Esophagus muscularis mucosa (tissue), 4 donors: ENCODE results near the gene DNER.

ENCODE experiments used
- EP300 ChIP-seq: sonication (generic); formaldehyde crosslinking; IDR thresholded peaks from one replicate; pipeline ENCODE4 v1.6.1; 2017; ENCODE audit warnings: antibody characterized with exemption
- POLR2A ChIP-seq: fragments of 450-650 bp; IDR thresholded peaks from one replicate; pipeline ENCODE4 v1.6.1; 2017; ENCODE audit warnings: antibody characterized with exemption, moderate library complexity, mild to moderate bottlenecking, low read depth
- POLR2AphosphoS5 ChIP-seq, 2 donors: sonication (generic); formaldehyde crosslinking; IDR thresholded peaks; one replicate each; pipeline ENCODE4 v1.6.1; 2017; ENCODE audit warnings: antibody characterized with exemption in 2 of 2
- TF ChIP-seq, protein P1 (sequence below), 3 experiments: fragments of 200-600 bp in 2 of 3; fragments of 450-650 bp in 1 of 3; sonication (generic) in 2 of 3; IDR thresholded peaks; one replicate each; pipeline ENCODE4 v1.5.1; 2017 to 2019; ENCODE audit warnings: antibody characterized with exemption in 3 of 3, mild to moderate bottlenecking in 2 of 3, moderate library complexity in 1 of 3

DNA sequence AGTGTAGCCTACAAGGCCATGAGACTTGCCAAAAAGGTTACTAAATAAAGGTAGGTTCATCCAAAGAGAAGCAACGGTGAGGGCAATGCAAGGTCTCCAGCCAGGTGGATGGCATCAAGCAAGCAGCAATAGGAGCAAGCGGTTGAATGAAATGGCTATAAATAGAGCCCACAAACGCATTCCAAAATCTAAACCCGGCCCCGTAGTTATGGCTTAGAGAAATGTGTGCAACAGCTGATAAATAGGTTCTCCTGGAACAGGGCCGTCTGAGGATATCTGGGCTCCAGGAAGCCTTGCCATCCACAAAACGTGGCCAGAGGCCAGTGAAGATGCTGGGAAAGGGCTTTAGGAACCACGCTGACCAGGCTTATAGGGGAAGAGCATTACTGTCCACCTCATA is 297.2 kb downstream of the DNER start:
- TF ChIP-seq, protein P1, sequence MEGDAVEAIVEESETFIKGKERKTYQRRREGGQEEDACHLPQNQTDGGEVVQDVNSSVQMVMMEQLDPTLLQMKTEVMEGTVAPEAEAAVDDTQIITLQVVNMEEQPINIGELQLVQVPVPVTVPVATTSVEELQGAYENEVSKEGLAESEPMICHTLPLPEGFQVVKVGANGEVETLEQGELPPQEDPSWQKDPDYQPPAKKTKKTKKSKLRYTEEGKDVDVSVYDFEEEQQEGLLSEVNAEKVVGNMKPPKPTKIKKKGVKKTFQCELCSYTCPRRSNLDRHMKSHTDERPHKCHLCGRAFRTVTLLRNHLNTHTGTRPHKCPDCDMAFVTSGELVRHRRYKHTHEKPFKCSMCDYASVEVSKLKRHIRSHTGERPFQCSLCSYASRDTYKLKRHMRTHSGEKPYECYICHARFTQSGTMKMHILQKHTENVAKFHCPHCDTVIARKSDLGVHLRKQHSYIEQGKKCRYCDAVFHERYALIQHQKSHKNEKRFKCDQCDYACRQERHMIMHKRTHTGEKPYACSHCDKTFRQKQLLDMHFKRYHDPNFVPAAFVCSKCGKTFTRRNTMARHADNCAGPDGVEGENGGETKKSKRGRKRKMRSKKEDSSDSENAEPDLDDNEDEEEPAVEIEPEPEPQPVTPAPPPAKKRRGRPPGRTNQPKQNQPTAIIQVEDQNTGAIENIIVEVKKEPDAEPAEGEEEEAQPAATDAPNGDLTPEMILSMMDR (IDR thresholded peaks at IDR 0.05) = no peak
- no peak for TF ChIP-seq POLR2AphosphoS5 (IDR thresholded peaks at IDR 0.05)
- no peak for TF ChIP-seq POLR2A
- TF ChIP-seq EP300 = no peak
